Right lobe of liver (tissue), 4 donors: Measurements from ENCODE around the gene USP7.

Experiments
- POLR2A ChIP-seq: fragments of 450-650 bp; IDR thresholded peaks from one replicate; pipeline ENCODE4 v1.6.1; 2017; ENCODE audit warnings: antibody characterized with exemption, mild to moderate bottlenecking
- TF ChIP-seq, protein P1 (sequence below), 4 donors: fragments of 200-600 bp in 3 of 4; fragments of 450-650 bp in 1 of 4; IDR thresholded peaks; one replicate each; pipeline versions ENCODE4 v1.5.1 to v1.8.0; 2016 to 2022; ENCODE audit warnings: antibody characterized with exemption in 4 of 4, mild to moderate bottlenecking in 2 of 4
- donor health status: DM: no; HTN: no; CAD: no.
- donor health status: DM: no; HTN: no; CAD: no.
- donor health status: DM: no; HTN: yes; CAD: no.

DNA sequence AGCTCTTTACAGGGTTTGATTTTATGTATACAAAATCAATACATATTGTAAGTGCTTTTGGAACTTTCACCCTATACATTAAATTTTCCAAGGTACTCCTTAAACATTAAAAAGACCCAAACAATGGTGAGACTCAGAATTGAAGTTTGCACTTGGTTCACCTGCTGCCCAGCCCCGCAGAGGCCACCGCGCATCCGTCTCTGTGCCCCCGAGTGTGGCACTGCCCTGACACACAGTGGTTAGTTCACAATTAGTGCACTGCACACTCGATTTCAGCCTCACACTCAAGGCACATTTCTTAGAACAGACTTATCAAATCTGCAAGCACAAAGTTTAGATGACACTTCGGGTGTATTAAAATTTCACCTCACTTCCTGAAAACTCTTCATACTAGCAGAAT lies 38.3 kb downstream of the USP7 start:
- TF ChIP-seq, protein P1, sequence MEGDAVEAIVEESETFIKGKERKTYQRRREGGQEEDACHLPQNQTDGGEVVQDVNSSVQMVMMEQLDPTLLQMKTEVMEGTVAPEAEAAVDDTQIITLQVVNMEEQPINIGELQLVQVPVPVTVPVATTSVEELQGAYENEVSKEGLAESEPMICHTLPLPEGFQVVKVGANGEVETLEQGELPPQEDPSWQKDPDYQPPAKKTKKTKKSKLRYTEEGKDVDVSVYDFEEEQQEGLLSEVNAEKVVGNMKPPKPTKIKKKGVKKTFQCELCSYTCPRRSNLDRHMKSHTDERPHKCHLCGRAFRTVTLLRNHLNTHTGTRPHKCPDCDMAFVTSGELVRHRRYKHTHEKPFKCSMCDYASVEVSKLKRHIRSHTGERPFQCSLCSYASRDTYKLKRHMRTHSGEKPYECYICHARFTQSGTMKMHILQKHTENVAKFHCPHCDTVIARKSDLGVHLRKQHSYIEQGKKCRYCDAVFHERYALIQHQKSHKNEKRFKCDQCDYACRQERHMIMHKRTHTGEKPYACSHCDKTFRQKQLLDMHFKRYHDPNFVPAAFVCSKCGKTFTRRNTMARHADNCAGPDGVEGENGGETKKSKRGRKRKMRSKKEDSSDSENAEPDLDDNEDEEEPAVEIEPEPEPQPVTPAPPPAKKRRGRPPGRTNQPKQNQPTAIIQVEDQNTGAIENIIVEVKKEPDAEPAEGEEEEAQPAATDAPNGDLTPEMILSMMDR (IDR thresholded peaks at IDR 0.05), result no peak
- no peak for TF ChIP-seq POLR2A
